HUES48 (cell line): ENCODE data around the gene SIGMAR1.
A peak's percentile ranks its signal among the peaks of the same experiment; 100 is the strongest.

Experiments used
- H3K27ac ChIP-seq: one replicate; pipeline ENCODE4 v1.7.0; 2013; ENCODE audit warnings: low read depth, low read length, inconsistent platforms
- H3K27me3 ChIP-seq: 2 replicates; pipeline ENCODE4 v1.6.1; 2013; ENCODE audit warnings: mild to moderate bottlenecking, low read length; ENCODE audit not compliant: control insufficient read depth, insufficient read depth
- H3K36me3 ChIP-seq: 2 replicates; pipeline ENCODE4 v1.6.1; 2013; ENCODE audit warnings: low read length; ENCODE audit not compliant: control insufficient read depth, insufficient read depth
- H3K4me1 ChIP-seq: 2 replicates; pipeline ENCODE4 v1.6.1; 2013; ENCODE audit warnings: mild to moderate bottlenecking, low read length; ENCODE audit not compliant: control insufficient read depth, insufficient read depth
- H3K4me3 ChIP-seq: 2 replicates; pipeline ENCODE4 v1.5.1; 2013; ENCODE audit warnings: mild to moderate bottlenecking, low read depth, low read length
- H3K9ac ChIP-seq: 2 replicates; pipeline ENCODE4 v1.6.1; 2013; ENCODE audit warnings: mild to moderate bottlenecking, low read depth, low read length, moderate library complexity
- H3K9me3 ChIP-seq: 2 replicates; pipeline ENCODE4 v1.6.1; 2013; ENCODE audit warnings: low read length; ENCODE audit not compliant: control insufficient read depth, insufficient read depth

SIGMAR1 gene

DNA sequence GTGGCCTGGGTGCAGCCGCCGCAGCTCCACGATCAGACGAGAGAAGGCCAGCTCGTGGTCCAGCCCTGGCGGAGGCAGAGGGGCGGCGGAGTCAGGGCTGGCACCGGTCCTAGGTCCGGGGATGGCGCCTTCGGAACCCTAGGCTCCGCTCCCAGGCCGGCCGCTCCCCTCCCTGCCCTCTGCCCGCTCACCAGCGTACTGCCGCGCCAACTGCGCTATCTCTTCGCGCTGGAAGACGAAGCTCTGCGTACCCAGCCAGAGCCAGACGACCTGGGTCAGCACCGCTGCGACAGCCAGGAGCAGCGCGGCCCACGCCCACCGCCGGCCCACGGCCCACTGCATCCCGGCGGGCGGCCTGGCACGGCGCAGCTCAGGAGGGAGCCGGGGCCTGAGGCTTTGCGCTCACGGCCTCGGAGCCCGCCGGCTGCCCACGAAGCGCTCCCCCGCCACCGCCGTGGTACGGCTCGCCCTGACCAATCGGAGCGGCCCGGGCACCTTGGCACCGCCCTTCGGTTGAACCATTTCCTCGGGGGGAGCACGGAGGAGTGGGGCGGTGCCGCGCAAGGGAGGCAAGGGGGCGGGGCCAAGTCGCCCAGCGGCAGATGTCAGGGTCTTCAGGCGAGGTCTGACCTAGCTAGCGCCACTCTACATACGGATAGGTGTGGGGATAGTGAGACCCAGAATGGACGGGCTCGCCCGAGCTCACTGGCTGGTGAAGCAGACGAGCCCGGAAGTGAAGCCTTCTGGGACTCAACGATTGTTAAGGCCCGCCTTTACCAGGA is at the start of gene SIGMAR1:
Gene SIGMAR1, minus strand, starts transcription at position 432 of the 782 bp plus-strand sequence. Its CDS starts 90 bp downstream, at position 342.
- H3K9me3 ChIP-seq, result no peaks in the 10 kb centered on the region
- peaks cover 13% of the 10 kb centered on the region; the same call in 1 of the 2 replicates for H3K27me3 ChIP-seq
- peaks cover 8% of the 10 kb centered on the region for H3K4me1 ChIP-seq

GRCh38 chr9:34686732-34687131 is 49.1 kb upstream of the SIGMAR1 start:
- H3K27me3 ChIP-seq, result no peaks in the 10 kb centered on the region
- H3K4me1 ChIP-seq, result peaks cover 8% of the 10 kb centered on the region; the same call in 1 of the 2 replicates
- no peak overlapping the region for H3K4me3 ChIP-seq
- H3K27ac ChIP-seq, result no peak overlapping the region
- H3K9ac ChIP-seq, result no peak overlapping the region
- no peaks in the 10 kb centered on the region for H3K36me3 ChIP-seq
- H3K9me3 ChIP-seq, result no peaks in the 10 kb centered on the region

More for the DNA sequence above, at the start of gene SIGMAR1:
- Histone ChIP-seq H3K9ac (peak within 1 kb of the TSS; percentile 63; the same call in 1 of the 2 replicates), H3K27ac (peak within 1 kb of the TSS; percentile 16), H3K4me3 (peak within 1 kb of the TSS; percentile 80), H3K36me3 (peaks cover 11% of the 10 kb centered on the region)

- Histone ChIP-seq H3K4me3 (no peak overlapping the region), H3K9ac (no peak overlapping the region), H3K27ac (no peak overlapping the region), H3K27me3 (no peaks in the 10 kb centered on the region), H3K4me1 (peaks cover 8% of the 10 kb centered on the region; the same call in 1 of the 2 replicates), H3K9me3 (no peaks in the 10 kb centered on the region), H3K36me3 (no peaks in the 10 kb centered on the region)
Observed at GRCh38 chr9:34686231-34686630, 48.6 kb upstream of the SIGMAR1 start.

DNA sequence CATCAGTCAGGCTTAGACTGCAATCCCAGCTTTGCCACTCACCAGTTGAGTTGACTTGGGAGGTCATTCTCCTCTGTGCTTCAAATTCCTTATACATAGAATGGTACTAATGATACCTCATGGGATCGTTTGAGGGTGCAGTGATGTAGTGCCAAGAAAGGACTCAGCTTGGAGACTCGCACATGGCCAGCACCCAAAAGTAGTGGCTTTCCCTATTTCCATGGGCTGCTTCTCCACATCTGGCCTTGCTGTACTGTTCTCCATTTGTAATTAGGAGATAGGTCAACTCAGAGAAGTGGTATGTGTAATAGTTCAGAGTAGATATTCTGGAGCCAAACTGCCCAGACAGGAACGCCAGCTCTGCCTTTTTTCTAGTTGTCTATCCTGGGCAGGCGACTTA is 48.0 kb upstream of the SIGMAR1 start:
- H3K27ac ChIP-seq, result no peak overlapping the region
- no peaks in the 10 kb centered on the region for H3K9me3 ChIP-seq
- H3K27me3 ChIP-seq, result no peaks in the 10 kb centered on the region
- H3K36me3 ChIP-seq, result no peaks in the 10 kb centered on the region
- H3K9ac ChIP-seq, result no peak overlapping the region
- peaks cover 8% of the 10 kb centered on the region; the same call in 1 of the 2 replicates for H3K4me1 ChIP-seq
- no peak overlapping the region for H3K4me3 ChIP-seq

DNA sequence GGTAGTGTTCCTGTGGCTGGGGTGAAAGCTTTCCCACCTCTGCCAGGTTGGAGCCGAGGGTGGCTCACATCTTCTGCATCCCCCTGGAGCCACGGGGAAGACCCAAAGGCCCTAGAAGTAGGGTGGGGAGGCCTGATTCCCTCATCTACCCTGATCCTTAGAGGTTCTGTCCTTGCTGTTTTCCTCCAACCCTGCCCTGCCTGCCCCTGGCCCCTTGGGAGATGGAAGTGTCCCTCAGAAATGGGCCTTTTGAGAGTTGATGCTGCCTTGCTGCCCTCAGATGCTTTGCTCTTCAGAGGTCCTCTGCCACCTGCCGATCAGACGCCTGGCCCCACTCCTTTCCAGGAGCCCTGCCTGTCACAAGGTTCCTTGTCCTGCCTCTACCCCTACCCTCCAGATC is 47.2 kb upstream of the SIGMAR1 start:
- Histone ChIP-seq H3K27ac (no peak overlapping the region), H3K9ac (no peak overlapping the region), H3K4me1 (peaks cover 8% of the 10 kb centered on the region; the same call in 1 of the 2 replicates), H3K36me3 (no peaks in the 10 kb centered on the region), H3K9me3 (no peaks in the 10 kb centered on the region), H3K4me3 (no peak overlapping the region), H3K27me3 (no peaks in the 10 kb centered on the region)

DNA sequence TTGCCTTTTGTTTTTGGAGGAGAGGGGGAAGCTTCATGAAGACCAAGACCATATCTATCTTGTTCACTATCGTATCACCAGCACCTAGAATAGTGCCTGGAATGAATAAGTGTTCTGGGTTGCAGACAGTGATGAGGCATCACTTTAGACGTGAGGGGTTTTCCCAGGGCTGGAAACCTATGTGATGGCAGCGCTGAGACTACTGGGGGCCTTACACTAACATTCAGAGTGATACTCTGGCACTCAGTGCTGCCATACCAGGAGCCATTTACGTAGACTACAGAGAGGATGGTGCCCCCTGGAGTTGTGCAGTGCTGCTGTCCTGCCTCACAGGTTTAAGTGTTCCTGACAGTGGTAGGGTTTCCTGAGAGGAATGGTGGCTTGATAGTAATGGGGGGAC is 46.6 kb upstream of the SIGMAR1 start:
- peaks cover 8% of the 10 kb centered on the region; the same call in 1 of the 2 replicates for H3K4me1 ChIP-seq
- H3K27ac ChIP-seq, result no peak overlapping the region
- H3K27me3 ChIP-seq, result no peaks in the 10 kb centered on the region
- H3K9me3 ChIP-seq, result no peaks in the 10 kb centered on the region
- no peaks in the 10 kb centered on the region for H3K36me3 ChIP-seq
- H3K4me3 ChIP-seq, result no peak overlapping the region
- H3K9ac ChIP-seq, result no peak overlapping the region

DNA sequence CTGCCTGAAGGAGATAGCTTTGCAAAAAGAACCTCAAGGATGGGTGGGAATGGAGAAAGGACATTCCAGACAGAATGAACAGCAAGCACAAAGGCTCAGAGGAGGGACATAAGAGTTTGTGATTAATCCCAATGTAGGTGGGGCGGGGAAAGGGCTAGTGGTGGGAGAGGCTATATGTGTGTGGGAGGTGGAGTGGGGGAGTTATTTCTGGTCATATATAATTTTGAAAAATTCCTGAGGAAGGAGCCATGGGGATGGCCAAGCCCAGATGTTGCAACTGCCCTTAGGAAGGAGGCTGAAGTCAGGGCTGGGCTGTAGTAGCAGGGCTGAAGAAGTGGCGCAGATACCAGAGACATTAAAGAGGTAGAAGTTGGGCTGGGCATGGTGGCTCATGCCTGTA is 38.3 kb upstream of the SIGMAR1 start:
- Histone ChIP-seq H3K4me1 (no peaks in the 10 kb centered on the region), H3K27me3 (no peaks in the 10 kb centered on the region), H3K36me3 (no peaks in the 10 kb centered on the region), H3K9me3 (no peaks in the 10 kb centered on the region), H3K27ac (no peak overlapping the region), H3K9ac (no peak overlapping the region), H3K4me3 (no peak overlapping the region)

- H3K27ac ChIP-seq, result no peak overlapping the region
- no peaks in the 10 kb centered on the region for H3K4me1 ChIP-seq
Observed at GRCh38 chr9:34675048-34675714, 37.6 kb upstream of the SIGMAR1 start.

DNA sequence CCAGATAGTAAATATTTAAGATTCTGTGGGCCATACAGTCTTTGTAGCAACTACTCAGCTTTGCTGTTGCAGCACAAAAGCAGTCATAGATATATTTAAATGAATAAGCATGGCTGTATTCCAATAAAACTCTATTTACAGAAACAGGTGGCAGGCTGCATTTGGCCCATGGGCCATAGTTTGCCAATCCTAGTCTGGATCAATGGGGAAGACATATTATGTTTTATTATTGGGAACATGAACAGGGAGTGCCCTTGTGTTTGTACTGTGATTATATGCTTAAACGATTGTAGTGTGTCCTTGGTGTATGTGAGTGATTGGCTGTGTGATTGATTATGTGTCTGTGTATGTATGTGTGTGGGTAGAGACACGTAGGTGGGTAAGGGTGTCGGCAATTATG is 36.9 kb upstream of the SIGMAR1 start:
- H3K27me3 ChIP-seq, result no peaks in the 10 kb centered on the region

More at GRCh38 chr9:34675048-34675714, 37.6 kb upstream of the SIGMAR1 start:
- H3K9me3 ChIP-seq, result no peaks in the 10 kb centered on the region
- H3K4me3 ChIP-seq, result no peak overlapping the region
- no peak overlapping the region for H3K9ac ChIP-seq
- no peaks in the 10 kb centered on the region for H3K27me3 ChIP-seq
- no peaks in the 10 kb centered on the region for H3K36me3 ChIP-seq

GRCh38 chr9:34671307-34671706 is 33.7 kb upstream of the SIGMAR1 start:
- Histone ChIP-seq H3K27me3 (no peaks in the 10 kb centered on the region), H3K9ac (no peak overlapping the region), H3K27ac (no peak overlapping the region), H3K9me3 (no peaks in the 10 kb centered on the region), H3K4me3 (no peak overlapping the region), H3K4me1 (no peaks in the 10 kb centered on the region), H3K36me3 (0 out of 2 replicates have a peak, but pooled peaks cover 5% of the 10 kb centered on the region)

More for the DNA sequence above, 36.9 kb upstream of the SIGMAR1 start:
- no peak overlapping the region for H3K4me3 ChIP-seq
- H3K4me1 ChIP-seq, result no peaks in the 10 kb centered on the region
- H3K9me3 ChIP-seq, result no peaks in the 10 kb centered on the region
- no peak overlapping the region for H3K27ac ChIP-seq
- H3K36me3 ChIP-seq, result no peaks in the 10 kb centered on the region
- no peak overlapping the region for H3K9ac ChIP-seq
